Stimulated activated CD4-positive, alpha-beta T cell treated with anti-CD3 and anti-CD28 coated beads, Interleukin-4, amount 100 ng/mL, for 1 hour (primary cell): ENCODE measurements around the gene C1QB.
A peak's percentile ranks its signal among the peaks of the same experiment; 100 is the strongest.

Experiments used
- DNase-seq: peaks from one replicate; pipeline ENCODE4 v3.0.0-alpha.2; 2020

The C1QB gene

GRCh38 chr1:22652881-22653316 lies at the start of gene C1QB:
Gene C1QB, plus strand, starts transcription at chr1:22653236. Its CDS starts 6,227 bp downstream, at chr1:22659463.
- no peak for DNase-seq

- DNase-seq: no peak
These were observed 46.9 kb upstream of the C1QB start for GRCh38 chr1:22606161-22606560.

- DNase-seq: no peak
These were observed 45.9 kb upstream of the C1QB start for GRCh38 chr1:22607154-22607553.

- no peak for DNase-seq
These were observed 44.7 kb upstream of the C1QB start for GRCh38 chr1:22608361-22608760.

- DNase-seq: no peak
These were observed 43.7 kb upstream of the C1QB start for GRCh38 chr1:22609291-22609690.

GRCh38 chr1:22611530-22611947 lies 41.5 kb upstream of the C1QB start:
- DNase-seq: peak; percentile 17

GRCh38 chr1:22612671-22613571 lies 40.1 kb upstream of the C1QB start:
- no peak for DNase-seq

- DNase-seq: no peak
These were observed 39.5 kb upstream of the C1QB start for GRCh38 chr1:22613572-22613918.

GRCh38 chr1:22613951-22614350 lies 39.1 kb upstream of the C1QB start:
- no peak for DNase-seq

- DNase-seq: no peak
These were observed 37.1 kb upstream of the C1QB start for GRCh38 chr1:22615886-22616285.

- DNase-seq: no peak
These were observed 36.5 kb upstream of the C1QB start for GRCh38 chr1:22616571-22616970.

- no peak for DNase-seq
These were observed 35.0 kb upstream of the C1QB start for GRCh38 chr1:22618056-22618455.

GRCh38 chr1:22619252-22619651 lies 33.8 kb upstream of the C1QB start:
- DNase-seq: no peak

- no peak for DNase-seq
These were observed 33.2 kb upstream of the C1QB start for GRCh38 chr1:22619798-22620197.

GRCh38 chr1:22621761-22622160 lies 31.3 kb upstream of the C1QB start:
- DNase-seq: no peak

- no peak for DNase-seq
These were observed 27.6 kb upstream of the C1QB start for GRCh38 chr1:22625262-22625925.

GRCh38 chr1:22626237-22627157 lies 26.5 kb upstream of the C1QB start:
- no peak for DNase-seq

GRCh38 chr1:22627331-22627730 lies 25.7 kb upstream of the C1QB start:
- DNase-seq: no peak

- no peak for DNase-seq
These were observed 24.2 kb upstream of the C1QB start for GRCh38 chr1:22628698-22629444.

- DNase-seq: no peak
These were observed 23.1 kb upstream of the C1QB start for GRCh38 chr1:22629886-22630285.

- no peak for DNase-seq
These were observed 19.2 kb upstream of the C1QB start for GRCh38 chr1:22633697-22634463.

GRCh38 chr1:22635436-22635835 lies 17.6 kb upstream of the C1QB start:
- DNase-seq: no peak
